Measurements from ENCODE around the gene FBRSL1. TPM values are rescaled to one million over a fixed set of nuclear protein-coding genes. Genes with fewer than 3 reads are reported as not detected.

The FBRSL1 gene
- total and polyA plus RNA-seq, 10 donors, result 14.3 to 161 (median 49.8) TPM

- WGBS, 5 donors, result 74 to 82% (median 79%) methylated on average over 13 to 18 of the region's 18 CpGs
- peaks cover 2 to 75% (median 30%) of the 10 kb centered on the region in 6 donors for H3K4me1 ChIP-seq
- intact Hi-C loops (cut with DNase I; ENCODE audit: low total_unique reads), result no loop called here
- TF ChIP-seq POLR2AphosphoS5 (IDR thresholded peaks at IDR 0.05) (no peak), CTCF (IDR thresholded peaks at IDR 0.05 in 8 of 11, conservative IDR thresholded peaks at IDR 0.05 in 3 of 11) (no peak), POLR2A (IDR thresholded peaks at IDR 0.05) (no peak)
- no peaks in the 10 kb centered on the region for H3K9me3 ChIP-seq
- peak; percentile 72 for DNase-seq
- peaks cover 0 to 35% (median 0%) of the 10 kb centered on the region in 7 donors for H3K27me3 ChIP-seq (replicated peaks in 1 of 7)
- H3K4me3 ChIP-seq, result no peak overlapping the region
- no peaks in the 10 kb centered on the region for H3K36me3 ChIP-seq
- peak overlapping the region in 2 of 8 donors; percentile 81 to 82 for H3K27ac ChIP-seq
Measured at GRCh38 chr12:132466241-132467201, 23.4 kb upstream of the FBRSL1 start.

- Histone ChIP-seq H3K9me3 (no peaks in the 10 kb centered on the region), H3K36me3 (no peaks in the 10 kb centered on the region), H3K4me1 (peaks cover 3 to 76% (median 34%) of the 10 kb centered on the region in 6 donors), H3K27ac (peak overlapping the region in 5 of 8 donors; percentile 26 to 82 (median 68)), H3K4me3 (no peak overlapping the region), H3K27me3 (replicated peaks in 1 of 7) (peaks cover 0 to 35% (median 0%) of the 10 kb centered on the region in 7 donors)
- intact Hi-C loops (cut with DNase I; ENCODE audit: low total_unique reads), result no loop called here
- TF ChIP-seq POLR2A (IDR thresholded peaks at IDR 0.05) (no peak), CTCF (IDR thresholded peaks at IDR 0.05 in 8 of 11, conservative IDR thresholded peaks at IDR 0.05 in 3 of 11) (no peak), POLR2AphosphoS5 (IDR thresholded peaks at IDR 0.05) (no peak)
- 75 to 84% (median 82%) methylated on average over 13 of the region's 13 CpGs for WGBS, 5 donors
- DNase-seq, result peak; percentile 51
Measured at GRCh38 chr12:132467511-132467910, 22.4 kb upstream of the FBRSL1 start.

GRCh38 chr12:132469423-132469822, 20.5 kb upstream of the FBRSL1 start:
- H3K9me3 ChIP-seq, result no peaks in the 10 kb centered on the region
- 8 to 15% (median 11%) methylated on average over 9 of the region's 9 CpGs for WGBS, 5 donors
- H3K27ac ChIP-seq, result peak overlapping the region in 6 of 8 donors; percentile 51 to 82 (median 66)
- peaks cover 0 to 35% (median 0%) of the 10 kb centered on the region in 7 donors for H3K27me3 ChIP-seq (replicated peaks in 1 of 7)
- intact Hi-C loops (cut with DNase I; ENCODE audit: low total_unique reads), result no loop called here
- TF ChIP-seq POLR2AphosphoS5 (IDR thresholded peaks at IDR 0.05) (no peak), POLR2A (IDR thresholded peaks at IDR 0.05) (no peak), CTCF (IDR thresholded peaks at IDR 0.05 in 8 of 11, conservative IDR thresholded peaks at IDR 0.05 in 3 of 11) (no peak)
- peak overlapping the region in 1 of 8 donors; percentile 7 for H3K4me3 ChIP-seq
- H3K36me3 ChIP-seq, result no peaks in the 10 kb centered on the region
- H3K4me1 ChIP-seq, result peaks cover 3 to 73% (median 31%) of the 10 kb centered on the region in 6 donors
- DNase-seq, result peak; percentile 61

GRCh38 chr12:132470397-132470796, 19.6 kb upstream of the FBRSL1 start:
- H3K4me3 ChIP-seq, result no peak overlapping the region
- intact Hi-C loops (cut with DNase I; ENCODE audit: low total_unique reads), result no loop called here
- no peaks in the 10 kb centered on the region for H3K9me3 ChIP-seq
- peak overlapping the region in 1 of 8 donors; percentile 67 for H3K27ac ChIP-seq
- H3K36me3 ChIP-seq, result no peaks in the 10 kb centered on the region
- 8 to 34% (median 17%) methylated on average over 1 to 3 of the region's 3 CpGs for WGBS, 5 donors
- DNase-seq, result no peak
- H3K27me3 ChIP-seq (replicated peaks in 1 of 7), result peaks cover 0 to 33% (median 0%) of the 10 kb centered on the region in 7 donors
- peaks cover 3 to 67% (median 31%) of the 10 kb centered on the region in 6 donors for H3K4me1 ChIP-seq
- TF ChIP-seq CTCF (IDR thresholded peaks at IDR 0.05 in 8 of 11, conservative IDR thresholded peaks at IDR 0.05 in 3 of 11), result no peak
- TF ChIP-seq POLR2AphosphoS5 (IDR thresholded peaks at IDR 0.05), result no peak
- TF ChIP-seq POLR2A (IDR thresholded peaks at IDR 0.05), result no peak
